GF-D8 (cell line): ENCODE results near the gene PTPRM.
"Not testable (repeated sequence)": the region's sequence is repeated elsewhere in the genome, so short reads cannot be mapped to it uniquely, and the experiment has no call there.

Experiments used
- DNase-seq: peaks from one replicate; lab custom pipeline; 2025; lab: John Stamatoyannopoulos, UW

PTPRM gene

GRCh38 chr18:8433771-8434170, 866.7 kb downstream of the PTPRM start:
- DNase-seq: no peak

- no peak for DNase-seq
Observed at GRCh38 chr18:8435376-8435775, 868.3 kb downstream of the PTPRM start.

- DNase-seq: no peak
Observed at GRCh38 chr18:8439055-8439454, 871.9 kb downstream of the PTPRM start.

GRCh38 chr18:8443505-8443904, 876.4 kb downstream of the PTPRM start:
- DNase-seq: no peak

- DNase-seq: not testable (repeated sequence)
Observed at GRCh38 chr18:8446936-8447335, 879.8 kb downstream of the PTPRM start.

- DNase-seq: no peak
Observed at GRCh38 chr18:8448130-8448529, 881.0 kb downstream of the PTPRM start.

GRCh38 chr18:8450013-8450412, 882.9 kb downstream of the PTPRM start:
- no peak for DNase-seq

- DNase-seq: no peak
Observed at GRCh38 chr18:8450898-8451665, 884.0 kb downstream of the PTPRM start.

- no peak for DNase-seq
Observed at GRCh38 chr18:8453528-8453927, 886.4 kb downstream of the PTPRM start.

GRCh38 chr18:8454136-8454535, 887.0 kb downstream of the PTPRM start:
- DNase-seq: no peak

- DNase-seq: no peak
Observed at GRCh38 chr18:8455661-8456614, 888.8 kb downstream of the PTPRM start.
